ENCODE measurements around the gene HM13. TPM values are rescaled to one million over a fixed set of nuclear protein-coding genes. Genes with fewer than 3 reads are reported as not detected.
A peak's percentile ranks its signal among the peaks of the same experiment; 100 is the strongest.
"Not testable (repeated sequence)": the region's sequence is repeated elsewhere in the genome, so short reads cannot be mapped to it uniquely, and the experiment has no call there.

Gene HM13, protein sequence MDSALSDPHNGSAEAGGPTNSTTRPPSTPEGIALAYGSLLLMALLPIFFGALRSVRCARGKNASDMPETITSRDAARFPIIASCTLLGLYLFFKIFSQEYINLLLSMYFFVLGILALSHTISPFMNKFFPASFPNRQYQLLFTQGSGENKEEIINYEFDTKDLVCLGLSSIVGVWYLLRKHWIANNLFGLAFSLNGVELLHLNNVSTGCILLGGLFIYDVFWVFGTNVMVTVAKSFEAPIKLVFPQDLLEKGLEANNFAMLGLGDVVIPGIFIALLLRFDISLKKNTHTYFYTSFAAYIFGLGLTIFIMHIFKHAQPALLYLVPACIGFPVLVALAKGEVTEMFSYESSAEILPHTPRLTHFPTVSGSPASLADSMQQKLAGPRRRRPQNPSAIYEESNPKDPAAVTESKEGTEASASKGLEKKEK
- total RNA-seq, result 100 to 1,000 TPM; 122 to 135 TPM
- long read RNA-seq, transcript HM13-221 (2 exons, 372 nt), result minor isoform, 7 of 221 reads
- long read RNA-seq, transcript HM13-202 (12 exons, 1,606 nt), result major isoform, 165 of 221 reads
- long read RNA-seq, partial matches to known transcripts, result 14 of 221 reads
- long read RNA-seq, other reads (novel, unspliced or antisense), result 26 of 221 reads

DNA sequence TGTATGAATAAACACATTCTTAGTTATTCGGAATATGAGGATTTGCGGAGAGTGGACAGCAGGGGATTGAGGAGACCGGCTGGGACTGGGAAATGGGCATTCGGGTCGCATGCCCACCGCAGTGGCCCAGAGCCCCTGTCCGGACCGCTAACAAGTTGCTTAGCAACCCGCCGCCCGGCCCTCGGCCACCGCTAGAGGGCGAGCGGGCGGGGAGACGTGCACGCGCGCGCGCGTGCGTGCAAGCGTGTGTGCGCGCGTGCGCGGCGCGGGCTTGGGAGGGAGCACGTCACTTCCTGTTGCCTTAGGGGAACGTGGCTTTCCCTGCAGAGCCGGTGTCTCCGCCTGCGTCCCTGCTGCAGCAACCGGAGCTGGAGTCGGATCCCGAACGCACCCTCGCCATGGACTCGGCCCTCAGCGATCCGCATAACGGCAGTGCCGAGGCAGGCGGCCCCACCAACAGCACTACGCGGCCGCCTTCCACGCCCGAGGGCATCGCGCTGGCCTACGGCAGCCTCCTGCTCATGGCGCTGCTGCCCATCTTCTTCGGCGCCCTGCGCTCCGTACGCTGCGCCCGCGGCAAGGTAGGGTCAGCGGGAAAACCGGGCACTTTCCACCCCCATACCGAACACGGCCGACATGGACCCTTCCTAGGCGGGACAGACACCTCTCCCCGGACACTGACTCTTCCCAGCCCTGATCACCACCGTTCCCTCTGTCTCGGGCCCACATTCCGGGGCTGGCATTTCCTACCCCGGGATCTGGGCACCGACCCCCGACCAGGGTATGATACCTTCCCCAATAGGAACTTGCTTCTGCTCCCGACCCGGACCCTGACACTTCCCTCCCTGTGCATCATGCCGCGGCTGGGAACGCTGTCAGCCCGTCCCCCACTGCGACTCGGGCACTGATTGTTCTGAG is at the start of gene HM13:
Gene HM13 (plus strand): TSS at position 289 of the 918 bp plus-strand sequence. CDS start 110 bp downstream, at position 399.
- ATAC-seq (peak; percentile 96), DNase-seq (peak; percentile 90 to 92)
- intact Hi-C loops (cut with DNase I, micrococcal nuclease), result no loop called here

DNA sequence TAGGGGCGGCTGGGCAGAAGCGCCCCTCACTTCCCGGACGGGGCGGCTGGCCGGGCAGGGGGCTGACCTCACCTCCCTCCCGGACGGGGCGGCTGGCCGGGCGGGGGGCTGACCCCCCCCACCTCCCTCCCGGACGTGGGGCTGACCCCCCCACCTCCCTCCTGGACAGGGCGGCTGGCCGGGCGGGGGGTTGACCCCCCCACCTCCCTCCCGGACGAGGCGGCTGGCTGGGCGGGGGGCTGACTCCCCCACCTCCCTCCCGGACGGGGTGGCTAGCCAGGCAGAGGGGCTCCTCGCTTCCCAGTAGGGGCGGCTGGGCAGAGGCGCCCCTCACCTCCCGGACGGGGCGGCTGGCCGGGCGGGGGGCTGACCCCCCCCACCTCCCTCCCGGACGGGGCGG is 43.3 kb upstream of the HM13 start:
- ATAC-seq; intact Hi-C loops (cut with DNase I, micrococcal nuclease); DNase-seq: not testable (repeated sequence)

DNA sequence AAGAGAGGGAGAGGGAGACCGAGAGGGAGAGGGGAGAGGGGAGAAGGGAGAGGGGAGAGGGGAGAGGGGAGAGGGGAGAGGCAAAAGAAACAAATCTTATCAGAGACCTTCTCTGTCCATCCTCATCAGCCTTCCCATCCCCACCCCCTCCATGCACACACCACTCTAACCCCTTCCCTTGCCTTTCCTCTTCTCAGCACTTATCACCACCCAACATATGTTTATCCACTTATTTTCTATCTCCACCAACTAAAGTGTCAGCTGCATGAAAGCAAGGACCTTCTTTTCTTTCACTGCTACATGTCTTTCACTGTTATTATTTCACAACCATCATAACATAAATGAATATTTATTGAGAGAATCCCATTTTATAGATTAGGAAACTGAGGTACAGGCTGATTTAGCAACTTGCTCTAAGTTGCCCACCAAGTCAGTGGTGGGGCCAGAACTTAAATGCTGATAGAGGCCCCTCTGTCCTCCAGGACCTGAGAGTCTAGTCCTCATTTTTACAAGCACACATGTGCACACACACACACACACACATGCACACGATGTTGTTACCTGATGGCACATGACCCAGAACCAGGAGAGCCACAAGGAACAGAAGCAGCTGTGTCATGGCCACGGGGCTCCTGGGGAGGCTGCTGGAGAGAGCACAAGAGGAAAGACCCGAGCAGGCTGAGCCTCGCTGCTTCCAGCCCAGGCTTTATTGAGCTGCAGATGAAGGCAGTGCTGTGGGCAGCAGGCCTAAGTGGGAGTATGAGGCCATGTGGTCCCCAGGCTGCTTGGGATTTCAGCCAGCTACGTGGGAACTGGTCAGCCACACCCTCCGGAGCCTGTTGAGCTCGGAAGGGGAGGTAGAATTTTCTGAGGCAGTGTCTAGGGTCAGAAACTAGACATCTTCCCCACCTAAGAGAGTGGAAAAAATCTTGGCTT is 41.6 kb upstream of the HM13 start:
- DNase-seq (no peak), ATAC-seq (no peak)
- intact Hi-C loops (cut with DNase I, micrococcal nuclease), result no loop called here

DNA sequence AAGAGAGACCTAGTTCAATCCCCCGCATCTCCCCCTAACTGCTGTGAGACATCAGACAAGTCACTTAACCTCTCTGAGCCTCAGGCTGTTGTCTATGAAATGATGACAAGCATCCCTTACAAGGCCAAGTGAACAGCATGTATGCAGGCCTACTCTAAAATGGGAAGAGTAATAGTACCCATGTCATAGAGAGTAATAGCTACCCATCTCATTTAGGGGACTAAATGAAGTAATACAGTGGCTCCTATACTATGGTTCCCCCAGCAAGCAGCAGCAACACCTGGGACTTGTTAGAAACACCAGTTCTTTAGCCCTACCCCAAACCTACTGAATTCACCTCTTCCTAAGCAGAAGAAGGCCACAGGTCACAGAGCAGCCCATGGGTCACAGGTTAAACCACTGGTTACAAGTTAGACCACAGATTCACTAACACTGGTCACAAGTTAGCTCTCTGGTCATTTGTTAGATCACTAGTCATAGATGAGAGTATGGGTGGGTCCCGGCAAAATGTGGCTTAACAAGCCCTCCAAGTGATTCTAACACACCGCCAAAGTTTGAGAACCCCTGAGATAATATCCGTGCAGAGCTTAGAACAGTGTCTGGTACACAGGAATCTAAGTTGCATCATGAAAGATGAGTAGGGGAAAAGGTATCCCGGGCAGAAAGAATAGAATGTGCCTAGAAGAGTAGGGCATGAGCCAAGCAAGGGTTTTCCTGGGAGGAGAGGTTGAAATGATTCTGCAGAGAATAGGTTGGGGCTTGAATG is 40.7 kb upstream of the HM13 start:
- intact Hi-C loops (cut with DNase I, micrococcal nuclease), result no loop called here
- ATAC-seq (no peak), DNase-seq (no peak)

DNA sequence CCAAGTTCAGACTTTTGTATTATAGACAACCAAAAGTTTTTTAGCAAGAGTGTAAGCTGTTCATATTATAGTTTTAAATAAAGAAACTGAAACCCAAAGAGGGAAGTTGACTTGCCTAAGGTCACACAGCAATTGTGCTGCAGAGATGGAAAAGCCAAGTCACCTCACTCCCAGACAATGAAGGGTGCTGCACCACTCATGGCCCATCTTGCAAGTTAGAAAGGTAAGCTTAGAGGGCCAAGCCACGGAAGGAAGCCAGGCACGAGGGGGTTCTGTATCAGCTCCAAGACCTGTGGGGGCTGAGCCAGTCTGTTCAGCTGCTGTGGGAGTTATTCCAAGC is 40.2 kb upstream of the HM13 start:
- no peak for ATAC-seq
- intact Hi-C loops (cut with DNase I, micrococcal nuclease), result no loop called here
- DNase-seq, result no peak

DNA sequence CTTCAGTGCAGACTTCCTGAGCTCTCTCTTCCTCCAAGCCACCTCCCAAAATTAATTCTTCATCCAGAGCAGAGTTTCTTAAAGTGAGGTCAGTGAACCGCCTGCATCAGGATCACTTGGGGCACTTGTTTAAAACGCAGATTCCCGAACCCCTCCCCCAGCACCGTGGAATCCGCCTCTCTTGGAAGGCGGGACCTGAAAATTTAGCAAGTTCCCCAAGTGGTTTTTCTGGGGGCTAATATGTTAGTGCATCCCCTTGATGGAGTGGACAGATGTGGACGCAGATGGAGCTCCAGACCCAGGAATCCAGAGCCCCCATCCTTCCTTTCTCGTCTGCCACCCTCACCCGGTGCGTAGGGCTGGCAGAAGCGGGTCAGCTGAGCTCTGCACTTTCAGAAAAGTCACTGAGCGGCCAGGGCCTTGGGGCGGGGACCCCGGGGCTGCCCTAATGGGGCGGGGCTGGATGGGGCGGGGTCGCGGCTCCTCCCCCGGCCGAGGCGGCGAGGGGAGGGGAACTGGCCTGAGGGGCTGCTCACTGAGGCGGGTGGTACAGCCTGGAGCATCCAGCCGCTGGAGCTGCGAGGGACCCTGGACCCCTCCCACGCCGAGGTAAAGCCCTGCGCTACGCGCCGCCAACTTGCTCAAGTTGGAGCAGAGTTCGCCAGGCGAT is 39.3 kb upstream of the HM13 start, which contains the start of the genes DEFB124 and REM1:
Gene DEFB124 (minus strand): TSS at position 370 of the 670 bp plus-strand sequence. CDS start 2,114 bp downstream, outside the sequence.
Gene REM1 (plus strand): TSS at position 531 of the 670 bp plus-strand sequence. CDS start 1,158 bp downstream, outside the sequence.
- intact Hi-C loops (cut with DNase I, micrococcal nuclease), result no loop called here
- peak in 1 of 2 donors; percentile 12 for DNase-seq
- no peak for ATAC-seq

DNA sequence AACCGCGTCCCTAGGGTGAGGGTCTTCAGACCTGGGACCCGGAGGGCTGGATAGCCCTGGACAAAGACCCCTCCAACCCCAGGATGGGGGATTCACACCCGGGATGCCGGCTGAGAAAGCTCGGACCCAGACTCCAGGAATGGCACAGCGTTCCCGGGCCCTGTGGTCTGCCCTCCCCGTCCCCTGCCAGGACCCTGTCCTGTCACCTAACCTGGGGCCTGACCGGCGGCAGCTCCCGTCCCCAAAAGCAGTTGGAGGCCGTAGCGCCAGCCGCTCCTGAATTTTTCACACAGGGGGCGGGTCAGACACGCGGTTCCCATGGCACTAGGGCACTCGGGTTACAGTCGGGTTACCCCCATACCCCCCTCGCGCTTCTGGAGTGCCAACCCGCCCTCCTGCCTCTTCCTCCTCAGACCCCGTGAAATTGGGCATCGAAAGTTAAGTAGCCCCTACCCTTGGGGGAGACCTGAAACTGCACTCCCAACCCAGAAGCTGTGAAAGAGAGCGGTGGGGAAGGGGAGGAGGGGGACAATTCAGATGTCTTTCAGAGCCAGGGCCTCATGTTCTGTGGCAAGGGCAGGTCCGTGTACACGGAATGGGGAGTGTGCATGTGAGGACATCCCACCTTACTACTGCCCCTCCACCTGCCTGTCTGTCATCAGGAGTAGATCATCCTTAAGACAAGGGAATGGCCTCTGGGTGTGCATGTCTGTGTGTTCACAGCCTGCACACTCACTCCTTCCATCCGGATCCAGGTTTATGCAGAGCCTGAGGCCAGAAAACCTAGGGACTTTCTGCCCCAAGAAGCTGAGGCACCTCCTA is 38.6 kb upstream of the HM13 start:
- ATAC-seq (no peak), DNase-seq (no peak)
- intact Hi-C loops (cut with DNase I, micrococcal nuclease), result no loop called here

DNA sequence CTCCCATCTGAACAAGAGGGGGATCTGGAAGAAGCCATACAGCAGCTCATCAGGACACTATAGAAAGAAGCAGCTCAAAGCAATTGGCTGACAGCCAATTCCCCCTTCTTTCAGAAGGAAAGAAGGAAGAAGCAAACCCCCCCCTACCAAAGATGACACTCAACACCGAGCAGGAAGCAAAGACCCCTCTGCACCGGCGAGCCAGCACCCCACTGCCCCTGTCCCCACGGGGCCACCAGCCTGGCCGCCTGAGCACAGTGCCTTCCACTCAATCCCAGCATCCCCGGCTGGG is 38.0 kb upstream of the HM13 start:
- intact Hi-C loops (cut with DNase I, micrococcal nuclease), result no loop called here
- DNase-seq, result no peak
- no peak for ATAC-seq

DNA sequence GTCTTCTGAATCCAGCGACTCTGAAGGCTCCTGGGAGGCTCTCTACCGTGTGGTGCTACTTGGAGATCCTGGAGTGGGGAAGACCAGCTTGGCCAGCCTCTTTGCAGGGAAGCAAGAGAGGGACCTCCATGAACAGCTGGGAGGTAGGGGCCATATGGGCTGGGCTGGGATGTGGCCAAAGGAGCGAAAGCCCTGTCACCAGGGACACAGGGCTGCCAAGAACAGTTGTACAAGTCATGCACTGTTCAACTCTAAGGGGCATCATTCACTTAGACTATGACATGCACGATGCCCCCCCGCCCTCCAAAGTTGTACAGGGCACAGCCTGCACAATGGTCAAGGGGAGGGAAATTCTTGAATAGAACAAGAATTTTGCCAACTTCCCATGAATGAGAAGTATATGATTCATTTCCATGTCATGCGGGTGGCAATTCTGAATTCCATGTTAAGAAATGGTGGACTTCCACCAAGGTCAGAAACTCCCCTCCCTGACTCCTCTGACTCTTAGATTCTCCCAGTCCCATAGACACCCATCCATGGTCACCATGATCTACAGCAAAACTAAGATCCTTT is 37.5 kb upstream of the HM13 start:
- intact Hi-C loops (cut with DNase I, micrococcal nuclease), result no loop called here

DNA sequence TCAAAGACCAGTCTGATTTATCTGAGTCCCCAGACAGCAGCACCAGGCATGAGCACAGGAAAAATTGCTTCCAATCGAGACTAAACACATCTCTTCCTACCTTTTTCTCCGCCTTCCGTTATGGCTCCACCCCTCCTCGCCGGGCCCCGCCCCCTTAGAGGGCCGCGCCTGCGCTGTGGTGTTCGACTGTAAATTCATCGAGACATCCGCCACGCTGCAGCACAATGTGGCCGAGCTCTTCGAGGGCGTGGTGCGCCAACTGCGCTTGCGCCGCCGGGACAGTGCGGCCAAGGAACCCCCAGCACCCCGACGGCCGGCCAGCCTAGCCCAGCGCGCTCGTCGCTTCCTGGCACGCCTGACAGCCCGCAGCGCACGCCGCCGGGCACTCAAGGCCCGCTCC is 30.2 kb upstream of the HM13 start:
- DNase-seq (no peak), ATAC-seq (no peak)
- intact Hi-C loops (cut with DNase I, micrococcal nuclease), result no loop called here

More for the DNA sequence above, 37.5 kb upstream of the HM13 start:
- DNase-seq (no peak), ATAC-seq (no peak)

DNA sequence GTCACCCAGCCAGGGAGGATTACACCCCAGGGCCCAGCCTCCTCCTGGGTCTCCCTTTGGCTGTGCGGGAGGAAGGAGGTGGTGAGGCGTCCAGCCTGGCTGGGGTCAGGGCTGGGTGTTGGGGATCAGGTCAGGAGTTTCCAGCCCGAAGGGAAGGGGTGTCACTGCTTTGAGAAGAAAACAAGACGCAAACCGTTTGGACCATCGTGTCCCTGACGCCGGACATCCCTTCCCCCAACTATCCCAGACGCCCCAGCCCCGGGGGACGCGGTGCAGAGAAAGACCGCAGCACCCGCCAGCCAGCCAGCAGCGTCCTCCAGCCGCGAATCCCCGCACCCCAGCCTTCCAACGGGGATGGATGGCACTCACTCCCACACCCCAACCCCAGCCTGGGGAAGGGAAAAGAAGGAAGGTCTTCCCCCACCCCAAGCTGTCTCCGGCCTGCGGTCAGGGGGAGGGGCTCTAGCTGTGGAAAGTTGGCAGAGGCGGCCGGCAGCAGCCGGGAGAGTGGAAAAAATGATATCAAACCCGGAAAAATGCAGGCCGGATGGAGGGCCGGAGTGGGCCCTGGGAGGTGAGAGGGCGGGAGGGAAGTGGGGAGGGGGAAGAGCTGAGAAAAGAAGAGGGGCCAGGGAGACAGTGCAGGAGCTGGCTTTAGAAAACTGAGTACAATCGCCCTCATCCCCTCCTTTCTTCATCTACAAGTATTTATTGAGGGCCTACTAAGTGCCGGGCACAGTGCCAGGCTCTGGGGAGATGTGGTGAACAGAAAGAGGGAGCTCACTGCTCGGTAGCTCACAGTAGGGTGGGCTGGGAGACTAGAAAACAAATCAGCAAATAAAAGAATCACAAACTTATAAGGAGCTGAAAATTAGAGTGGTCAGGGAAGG is 28.5 kb upstream of the HM13 start:
- no peak for ATAC-seq
- intact Hi-C loops (cut with DNase I, micrococcal nuclease), result no loop called here
- DNase-seq, result peak; percentile 37 to 41

DNA sequence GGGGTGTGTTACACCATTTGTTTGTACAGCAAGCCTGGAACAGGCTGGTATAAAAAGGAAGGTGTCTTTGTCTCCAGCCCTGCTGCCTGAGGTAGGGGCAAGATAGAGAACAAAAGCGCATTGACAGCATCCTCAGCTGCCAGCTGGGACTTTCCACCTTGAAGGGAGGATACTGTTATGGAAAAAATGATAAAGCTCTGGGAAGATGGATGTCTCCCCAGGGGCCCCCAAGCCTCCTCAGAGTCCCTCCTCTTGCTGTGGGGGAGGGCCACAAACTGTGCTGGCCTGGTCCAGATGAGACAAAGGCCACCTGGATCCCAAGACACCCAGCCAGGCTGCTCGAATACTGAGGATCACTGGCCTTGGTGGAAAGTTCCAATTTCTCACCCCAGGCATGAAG is 26.1 kb upstream of the HM13 start:
- no peak for DNase-seq
- intact Hi-C loops (cut with DNase I, micrococcal nuclease), result no loop called here
- no peak for ATAC-seq

DNA sequence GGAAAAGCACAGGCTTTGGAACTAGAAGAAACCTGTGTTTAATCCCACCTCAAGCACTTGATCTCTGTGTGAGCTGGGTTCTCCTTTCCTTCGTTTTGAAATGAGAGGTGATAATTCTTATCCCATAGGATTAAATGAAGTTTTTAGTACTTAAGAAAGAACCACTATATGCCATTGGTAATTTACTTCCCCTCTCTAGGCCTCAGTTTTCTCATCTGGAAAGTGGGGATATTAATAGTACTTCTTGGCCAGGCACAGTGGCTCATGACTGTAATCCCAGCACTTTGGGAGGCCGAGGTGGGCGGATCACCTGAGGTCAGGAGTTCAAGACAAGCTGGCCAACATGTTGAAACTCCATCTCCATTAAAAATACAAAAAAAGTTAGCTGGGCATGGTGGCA is 25.1 kb upstream of the HM13 start:
- DNase-seq, result no peak
- ATAC-seq, result no peak
- intact Hi-C loops (cut with DNase I, micrococcal nuclease), result no loop called here

DNA sequence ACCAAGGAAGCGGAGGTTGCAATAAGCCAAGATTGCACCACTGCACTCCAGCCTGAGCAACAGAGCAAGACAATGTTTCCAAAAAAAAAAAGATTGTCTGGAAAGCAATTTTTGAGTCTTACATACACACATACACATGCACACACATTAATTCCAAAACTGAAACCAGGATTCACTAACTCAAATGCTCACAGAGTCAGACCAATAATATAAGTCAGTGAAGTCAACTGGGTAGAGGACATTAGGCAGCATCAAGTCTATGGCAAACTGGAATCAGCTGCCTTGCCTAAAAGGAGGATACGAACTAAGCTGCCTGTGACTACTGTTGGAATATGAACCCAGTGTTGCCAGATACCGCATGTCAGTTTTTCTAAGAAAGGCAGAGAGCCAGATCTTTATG is 23.5 kb upstream of the HM13 start:
- DNase-seq, result no peak
- intact Hi-C loops (cut with DNase I, micrococcal nuclease), result no loop called here
- no peak for ATAC-seq

DNA sequence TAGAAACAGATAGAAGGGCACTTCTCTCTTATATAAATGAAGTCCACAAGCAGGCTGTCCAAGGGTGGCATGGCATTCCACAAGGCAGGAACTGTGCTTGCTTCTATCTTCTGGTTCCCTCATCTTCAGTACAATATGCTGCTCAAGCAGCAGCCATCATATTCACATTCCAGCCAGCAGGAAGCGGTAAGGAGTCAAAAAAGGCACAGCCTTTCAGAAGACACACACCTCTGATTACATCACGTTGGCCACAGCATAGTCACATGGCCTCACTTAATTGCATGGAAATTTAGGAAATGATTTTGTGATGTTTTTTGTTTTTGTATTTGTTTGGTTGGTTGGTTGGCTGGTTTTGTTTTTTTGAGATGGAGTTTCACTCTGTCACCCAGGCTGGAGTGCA is 20.1 kb upstream of the HM13 start:
- intact Hi-C loops (cut with DNase I, micrococcal nuclease), result no loop called here
- DNase-seq (no peak), ATAC-seq (peak; percentile 31)
